C4-2B (cell line): Measurements from ENCODE around the gene COL6A2.

Experiments
- ZFX ChIP-seq: fragments of 450-650 bp; IDR thresholded peaks from 2 replicates; pipeline ENCODE4 v1.6.1; 2017
- TF ChIP-seq, protein P1 (sequence below): fragments of 450-650 bp; conservative IDR thresholded peaks from 2 replicates; pipeline ENCODE4 v1.5.1; 2017; ENCODE audit warnings: mild to moderate bottlenecking

- TF ChIP-seq, protein P1, sequence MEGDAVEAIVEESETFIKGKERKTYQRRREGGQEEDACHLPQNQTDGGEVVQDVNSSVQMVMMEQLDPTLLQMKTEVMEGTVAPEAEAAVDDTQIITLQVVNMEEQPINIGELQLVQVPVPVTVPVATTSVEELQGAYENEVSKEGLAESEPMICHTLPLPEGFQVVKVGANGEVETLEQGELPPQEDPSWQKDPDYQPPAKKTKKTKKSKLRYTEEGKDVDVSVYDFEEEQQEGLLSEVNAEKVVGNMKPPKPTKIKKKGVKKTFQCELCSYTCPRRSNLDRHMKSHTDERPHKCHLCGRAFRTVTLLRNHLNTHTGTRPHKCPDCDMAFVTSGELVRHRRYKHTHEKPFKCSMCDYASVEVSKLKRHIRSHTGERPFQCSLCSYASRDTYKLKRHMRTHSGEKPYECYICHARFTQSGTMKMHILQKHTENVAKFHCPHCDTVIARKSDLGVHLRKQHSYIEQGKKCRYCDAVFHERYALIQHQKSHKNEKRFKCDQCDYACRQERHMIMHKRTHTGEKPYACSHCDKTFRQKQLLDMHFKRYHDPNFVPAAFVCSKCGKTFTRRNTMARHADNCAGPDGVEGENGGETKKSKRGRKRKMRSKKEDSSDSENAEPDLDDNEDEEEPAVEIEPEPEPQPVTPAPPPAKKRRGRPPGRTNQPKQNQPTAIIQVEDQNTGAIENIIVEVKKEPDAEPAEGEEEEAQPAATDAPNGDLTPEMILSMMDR = no peak
- no peak for TF ChIP-seq ZFX
These were observed 17.1 kb downstream of the COL6A2 start for GRCh38 chr21:46114963-46115362.
